HepG2 (cell line): Measurements from ENCODE around the gene SNX9. TPM values are rescaled to one million over a fixed set of nuclear protein-coding genes. Genes with fewer than 3 reads are reported as not detected.

Source experiments
- ATF6 ChIP-seq: sonication (generic); formaldehyde crosslinking; conservative IDR thresholded peaks from 2 replicates; pipeline ENCODE4 v1.4.0; 2020; ENCODE audit warnings: missing genetic modification reagents
- DR1 ChIP-seq: sonication (generic); formaldehyde crosslinking; IDR thresholded peaks from 2 replicates; pipeline ENCODE4 v1.8.0; 2021; ENCODE audit warnings: mild to moderate bottlenecking, missing genetic modification reagents, inconsistent platforms
- ISX ChIP-seq: sonication (generic); formaldehyde crosslinking; conservative IDR thresholded peaks from 2 replicates; pipeline ENCODE4 v1.5.0; 2020; ENCODE audit warnings: missing genetic modification reagents
- MIER3 ChIP-seq: IDR thresholded peaks from 2 replicates; pipeline ENCODE4 v1.6.1; 2016; ENCODE audit warnings: missing compliant biosample characterization, borderline replicate concordance
- MIXL1 ChIP-seq: IDR thresholded peaks from 2 replicates; pipeline ENCODE4 v1.6.1; 2016
- MTF1 ChIP-seq: sonication (generic); formaldehyde crosslinking; IDR thresholded peaks from 2 replicates; pipeline ENCODE4 v1.5.0; 2020; ENCODE audit warnings: missing genetic modification reagents
- MTF2 ChIP-seq: sonication (generic); formaldehyde crosslinking; IDR thresholded peaks from 2 replicates; pipeline ENCODE4 v1.5.0; 2020; ENCODE audit warnings: missing genetic modification reagents, borderline replicate concordance
- NFATC3 ChIP-seq: sonication (generic); formaldehyde crosslinking; IDR thresholded peaks from 2 replicates; pipeline ENCODE4 v1.5.1; 2020; ENCODE audit warnings: mild to moderate bottlenecking, missing genetic modification reagents
- PITX1 ChIP-seq: sonication (generic); formaldehyde crosslinking; IDR thresholded peaks from 2 replicates; pipeline ENCODE4 v1.5.1; 2020; ENCODE audit warnings: mild to moderate bottlenecking, missing genetic modification reagents
- THAP9 ChIP-seq: sonication (generic); formaldehyde crosslinking; IDR thresholded peaks from 2 replicates; pipeline ENCODE4; 2020; ENCODE audit warnings: missing genetic modification reagents, mild to moderate bottlenecking, borderline replicate concordance
- ZNF124 ChIP-seq: sonication (generic); formaldehyde crosslinking; IDR thresholded peaks from 2 replicates; pipeline ENCODE4 v1.4.0; 2020; ENCODE audit warnings: missing genetic modification reagents
- ZNF335 ChIP-seq: sonication (generic); formaldehyde crosslinking; IDR thresholded peaks from 2 replicates; pipeline ENCODE4 v1.4.0; 2020; ENCODE audit warnings: missing genetic modification reagents
- ZNF562 ChIP-seq: sonication (generic); formaldehyde crosslinking; IDR thresholded peaks from 2 replicates; pipeline ENCODE4 v1.8.0; 2022; ENCODE audit warnings: missing genetic modification reagents, borderline replicate concordance
- polyA plus RNA-seq, 8 experiments: library from polyadenylated mRNA; depleted of rRNA in 3 of 8; stranded (reverse) in 7 of 8; unstranded in 1 of 8; fragments of >200 nt; fragmentation: Illumina TruSeq in 4 of 8; extraction: Trizol in 4 of 8; gene quantifications; 2 replicates each; pipeline versions ENCODE4 v1.2.1 to v1.2.3, GENCODE V29; 2011 to 2016; ENCODE audit warnings: low read depth in 4 of 8, missing spikeins in 1 of 8, mixed read lengths in 1 of 8; ENCODE audit not compliant: insufficient read depth in 1 of 8
- total RNA-seq, 5 experiments: library from RNA; depleted of rRNA; stranded (reverse); fragments of >200 nt; fragmentation: Illumina TruSeq; extraction: Trizol; gene quantifications; 2 replicates each; pipeline ENCODE4 v1.2.3, GENCODE V29; 2016; ENCODE audit warnings: low read depth in 1 of 5
- TF ChIP-seq, protein P1 (sequence below): sonication (generic); formaldehyde crosslinking; IDR thresholded peaks from 2 replicates; pipeline ENCODE4 v1.5.0; 2020; ENCODE audit warnings: mild to moderate bottlenecking, missing genetic modification reagents, borderline replicate concordance
- TF ChIP-seq, protein P2 (sequence below): sonication (generic); formaldehyde crosslinking; IDR thresholded peaks from 2 replicates; pipeline ENCODE4 v1.8.0; 2023; ENCODE audit warnings: mild to moderate bottlenecking, missing genetic modification reagents

Gene SNX9
- total and polyA plus RNA-seq, 2 of the 13 experiments (the other 11 are each of a cell fraction or from before 2014, with no cell fraction given), result 21.9 to 36.0 TPM

DNA sequence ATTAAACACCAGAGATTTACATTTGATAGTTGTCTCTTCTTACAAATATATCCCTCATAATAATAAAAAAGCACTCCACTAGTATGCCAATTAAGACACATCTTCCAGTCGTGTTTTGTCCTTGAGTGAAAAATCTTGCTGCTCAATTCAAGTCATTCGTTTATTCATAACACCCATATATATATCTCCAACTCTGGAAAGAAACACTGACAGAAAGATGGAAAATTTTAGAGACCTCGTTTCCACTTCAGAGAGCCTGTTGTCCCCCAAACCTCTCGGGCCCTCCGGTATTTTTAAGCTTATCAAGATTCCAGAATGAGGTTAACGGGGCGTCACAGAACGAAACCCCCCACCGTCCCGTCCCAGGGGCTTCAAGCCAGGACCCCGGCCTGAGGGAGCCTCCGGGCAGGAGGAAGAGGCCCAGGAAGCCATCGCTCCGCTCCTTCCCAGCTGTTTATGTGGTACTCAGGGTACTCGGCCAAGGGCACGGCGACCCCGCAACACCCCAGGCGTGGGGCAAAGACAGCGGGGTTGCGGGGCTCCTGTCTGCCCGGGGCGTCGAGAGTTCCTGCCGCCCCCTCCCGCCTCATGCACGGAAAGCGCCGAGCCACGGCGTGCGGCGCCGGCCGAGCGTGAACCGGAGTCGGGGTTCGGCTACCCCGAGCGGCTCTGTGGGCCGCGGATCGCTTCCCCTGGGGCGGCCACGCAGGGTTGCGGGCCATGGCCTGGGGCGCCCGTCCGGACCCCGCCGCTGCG is 623 bp upstream of the SNX9 start (continued):
- no peak for TF ChIP-seq MTF1 (CRISPR knock-in tag)
- 0 out of 2 replicates have a peak, but pooled peaks have one; percentile 12 for TF ChIP-seq DR1
- TF ChIP-seq ISX (CRISPR knock-in tag), result no peak
- no peak for TF ChIP-seq ZNF124
- TF ChIP-seq, protein P1, sequence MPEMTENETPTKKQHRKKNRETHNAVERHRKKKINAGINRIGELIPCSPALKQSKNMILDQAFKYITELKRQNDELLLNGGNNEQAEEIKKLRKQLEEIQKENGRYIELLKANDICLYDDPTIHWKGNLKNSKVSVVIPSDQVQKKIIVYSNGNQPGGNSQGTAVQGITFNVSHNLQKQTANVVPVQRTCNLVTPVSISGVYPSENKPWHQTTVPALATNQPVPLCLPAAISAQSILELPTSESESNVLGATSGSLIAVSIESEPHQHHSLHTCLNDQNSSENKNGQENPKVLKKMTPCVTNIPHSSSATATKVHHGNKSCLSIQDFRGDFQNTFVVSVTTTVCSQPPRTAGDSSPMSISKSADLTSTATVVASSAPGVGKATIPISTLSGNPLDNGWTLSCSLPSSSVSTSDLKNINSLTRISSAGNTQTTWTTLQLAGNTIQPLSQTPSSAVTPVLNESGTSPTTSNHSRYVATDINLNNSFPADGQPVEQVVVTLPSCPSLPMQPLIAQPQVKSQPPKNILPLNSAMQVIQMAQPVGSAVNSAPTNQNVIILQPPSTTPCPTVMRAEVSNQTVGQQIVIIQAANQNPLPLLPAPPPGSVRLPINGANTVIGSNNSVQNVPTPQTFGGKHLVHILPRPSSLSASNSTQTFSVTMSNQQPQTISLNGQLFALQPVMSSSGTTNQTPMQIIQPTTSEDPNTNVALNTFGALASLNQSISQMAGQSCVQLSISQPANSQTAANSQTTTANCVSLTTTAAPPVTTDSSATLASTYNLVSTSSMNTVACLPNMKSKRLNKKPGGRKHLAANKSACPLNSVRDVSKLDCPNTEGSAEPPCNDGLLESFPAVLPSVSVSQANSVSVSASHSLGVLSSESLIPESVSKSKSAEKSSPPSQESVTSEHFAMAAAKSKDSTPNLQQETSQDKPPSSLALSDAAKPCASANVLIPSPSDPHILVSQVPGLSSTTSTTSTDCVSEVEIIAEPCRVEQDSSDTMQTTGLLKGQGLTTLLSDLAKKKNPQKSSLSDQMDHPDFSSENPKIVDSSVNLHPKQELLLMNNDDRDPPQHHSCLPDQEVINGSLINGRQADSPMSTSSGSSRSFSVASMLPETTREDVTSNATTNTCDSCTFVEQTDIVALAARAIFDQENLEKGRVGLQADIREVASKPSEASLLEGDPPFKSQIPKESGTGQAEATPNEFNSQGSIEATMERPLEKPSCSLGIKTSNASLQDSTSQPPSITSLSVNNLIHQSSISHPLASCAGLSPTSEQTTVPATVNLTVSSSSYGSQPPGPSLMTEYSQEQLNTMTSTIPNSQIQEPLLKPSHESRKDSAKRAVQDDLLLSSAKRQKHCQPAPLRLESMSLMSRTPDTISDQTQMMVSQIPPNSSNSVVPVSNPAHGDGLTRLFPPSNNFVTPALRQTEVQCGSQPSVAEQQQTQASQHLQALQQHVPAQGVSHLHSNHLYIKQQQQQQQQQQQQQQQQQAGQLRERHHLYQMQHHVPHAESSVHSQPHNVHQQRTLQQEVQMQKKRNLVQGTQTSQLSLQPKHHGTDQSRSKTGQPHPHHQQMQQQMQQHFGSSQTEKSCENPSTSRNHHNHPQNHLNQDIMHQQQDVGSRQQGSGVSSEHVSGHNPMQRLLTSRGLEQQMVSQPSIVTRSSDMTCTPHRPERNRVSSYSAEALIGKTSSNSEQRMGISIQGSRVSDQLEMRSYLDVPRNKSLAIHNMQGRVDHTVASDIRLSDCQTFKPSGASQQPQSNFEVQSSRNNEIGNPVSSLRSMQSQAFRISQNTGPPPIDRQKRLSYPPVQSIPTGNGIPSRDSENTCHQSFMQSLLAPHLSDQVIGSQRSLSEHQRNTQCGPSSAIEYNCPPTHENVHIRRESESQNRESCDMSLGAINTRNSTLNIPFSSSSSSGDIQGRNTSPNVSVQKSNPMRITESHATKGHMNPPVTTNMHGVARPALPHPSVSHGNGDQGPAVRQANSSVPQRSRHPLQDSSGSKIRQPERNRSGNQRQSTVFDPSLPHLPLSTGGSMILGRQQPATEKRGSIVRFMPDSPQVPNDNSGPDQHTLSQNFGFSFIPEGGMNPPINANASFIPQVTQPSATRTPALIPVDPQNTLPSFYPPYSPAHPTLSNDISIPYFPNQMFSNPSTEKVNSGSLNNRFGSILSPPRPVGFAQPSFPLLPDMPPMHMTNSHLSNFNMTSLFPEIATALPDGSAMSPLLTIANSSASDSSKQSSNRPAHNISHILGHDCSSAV, result no peak
- peak; percentile 61; the same call in 1 of the 2 replicates for TF ChIP-seq THAP9 (CRISPR knock-in tag)
- no peak; the same call in 1 of the 2 replicates for TF ChIP-seq MIXL1
- no peak for TF ChIP-seq ATF6 (CRISPR knock-in tag)
- TF ChIP-seq, protein P2, sequence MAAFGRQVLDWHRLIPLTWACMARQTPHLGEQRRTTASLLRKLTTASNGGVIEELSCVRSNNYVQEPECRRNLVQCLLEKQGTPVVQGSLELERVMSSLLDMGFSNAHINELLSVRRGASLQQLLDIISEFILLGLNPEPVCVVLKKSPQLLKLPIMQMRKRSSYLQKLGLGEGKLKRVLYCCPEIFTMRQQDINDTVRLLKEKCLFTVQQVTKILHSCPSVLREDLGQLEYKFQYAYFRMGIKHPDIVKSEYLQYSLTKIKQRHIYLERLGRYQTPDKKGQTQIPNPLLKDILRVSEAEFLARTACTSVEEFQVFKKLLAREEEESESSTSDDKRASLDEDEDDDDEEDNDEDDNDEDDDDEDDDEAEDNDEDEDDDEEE (CRISPR knock-in tag), result 0 out of 2 replicates have a peak, but pooled peaks have one; percentile 80
- no peak for TF ChIP-seq PITX1 (CRISPR knock-in tag)
- no peak for TF ChIP-seq ZNF562 (CRISPR knock-in tag)
- no peak for TF ChIP-seq ZNF335
- no peak for TF ChIP-seq NFATC3 (CRISPR knock-in tag)
- TF ChIP-seq MTF2 (CRISPR knock-in tag), result peak; percentile 76; the same call in 1 of the 2 replicates
- TF ChIP-seq MIER3, result no peak
